Measurements from ENCODE around the gene BCR. TPM values are rescaled to one million over a fixed set of nuclear protein-coding genes. Genes with fewer than 3 reads are reported as not detected.

Gene BCR
- total and polyA plus RNA-seq, 2 experiments from 2014 or later, result 38.8 to 42.2 TPM

DNA sequence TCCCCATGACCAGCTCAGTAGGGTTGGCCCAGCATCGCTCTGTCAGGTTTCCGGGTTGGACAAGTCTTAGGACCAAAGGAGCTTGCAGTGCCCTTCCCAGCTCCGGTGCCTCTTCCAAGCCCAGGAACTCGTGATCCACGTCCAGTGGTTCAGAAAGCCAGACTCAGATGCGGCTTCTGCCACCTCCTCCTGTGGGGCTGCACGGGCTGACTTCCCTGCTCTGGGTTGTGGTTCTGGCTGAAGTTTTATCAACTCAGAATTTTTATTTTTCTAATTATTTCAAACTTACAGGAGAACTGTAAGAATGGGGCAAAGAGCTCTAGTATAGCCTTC lies 85.0 kb downstream of the BCR start:
- Histone ChIP-seq H4K20me1 (ENCODE audit: insufficient read depth, poor library complexity, severe bottlenecking) (no peaks in the 10 kb centered on the region), H3K4me3 (no peak overlapping the region), H2AFZ (no peak overlapping the region), H3K79me2 (no peaks in the 10 kb centered on the region), H3K27me3 (no peaks in the 10 kb centered on the region), H3K27ac (no peak overlapping the region), H3K9me3 (ENCODE audit: low read depth) (no peaks in the 10 kb centered on the region), H3K4me1 (ENCODE audit: insufficient read depth) (no peaks in the 10 kb centered on the region), H3K4me2 (no peak overlapping the region), H3K36me3 (replicated peaks; ENCODE audit: insufficient read depth, low read depth) (no peaks in the 10 kb centered on the region), H3K9me2 (replicated peaks; ENCODE audit: insufficient read depth) (no peaks in the 10 kb centered on the region)
- DNase-seq (ENCODE audit: low spot score), result no peak
- 98% methylated on average over 7 of the region's 7 CpGs for WGBS (ENCODE audit: low lambda C conversion rate, missing lambda C conversion rate)
- TF ChIP-seq CTCF (IDR thresholded peaks at IDR 0.05; ENCODE audit: poor library complexity) (no peak), EZH2 (IDR thresholded peaks at IDR 0.05; ENCODE audit: borderline replicate concordance) (no peak), EZH2phosphoT487 (IDR thresholded peaks at IDR 0.05; ENCODE audit: low read depth, severe bottlenecking, unreplicated experiment) (no peak)

DNA sequence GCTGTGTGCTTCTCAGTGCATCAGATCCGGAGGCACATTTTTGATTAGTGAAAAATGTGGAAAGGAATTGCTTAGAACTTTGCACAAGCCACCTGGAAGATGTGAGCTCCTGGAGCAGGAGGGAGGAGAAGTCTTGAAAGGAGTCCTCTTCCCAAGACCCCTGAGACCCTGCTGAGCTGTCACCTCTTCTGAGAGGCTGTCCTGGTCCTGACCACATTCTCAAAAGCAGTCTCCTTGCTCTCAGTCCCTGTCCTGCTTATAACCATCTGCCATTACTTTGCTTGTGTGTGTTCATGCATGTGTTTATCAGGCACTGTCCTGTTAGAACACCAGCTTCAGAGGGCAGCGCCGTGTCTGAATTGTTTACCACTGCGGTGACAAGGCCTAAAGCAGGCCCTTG lies 86.5 kb downstream of the BCR start:
- no peaks in the 10 kb centered on the region for H3K27me3 ChIP-seq
- TF ChIP-seq EZH2 (IDR thresholded peaks at IDR 0.05; ENCODE audit: borderline replicate concordance), result no peak
- TF ChIP-seq EZH2phosphoT487 (IDR thresholded peaks at IDR 0.05; ENCODE audit: low read depth, severe bottlenecking, unreplicated experiment), result no peak
- no peak for TF ChIP-seq CTCF (IDR thresholded peaks at IDR 0.05; ENCODE audit: poor library complexity)
- H3K4me3 ChIP-seq, result no peak overlapping the region
- no peak overlapping the region for H3K27ac ChIP-seq
- H3K9me3 ChIP-seq (ENCODE audit: low read depth), result no peaks in the 10 kb centered on the region
- H2AFZ ChIP-seq, result no peak overlapping the region
- H3K4me2 ChIP-seq, result no peak overlapping the region
- DNase-seq (ENCODE audit: low spot score), result no peak
- 91% methylated on average over 4 of the region's 4 CpGs for whole genome bisulfite sequencing (ENCODE audit: low lambda C conversion rate, missing lambda C conversion rate)
- H3K4me1 ChIP-seq (ENCODE audit: insufficient read depth), result no peaks in the 10 kb centered on the region
- no peaks in the 10 kb centered on the region for H3K9me2 ChIP-seq (replicated peaks; ENCODE audit: insufficient read depth)
- no peaks in the 10 kb centered on the region for H4K20me1 ChIP-seq (ENCODE audit: insufficient read depth, poor library complexity, severe bottlenecking)
- no peaks in the 10 kb centered on the region for H3K36me3 ChIP-seq (replicated peaks; ENCODE audit: insufficient read depth, low read depth)
- H3K79me2 ChIP-seq, result no peaks in the 10 kb centered on the region

DNA sequence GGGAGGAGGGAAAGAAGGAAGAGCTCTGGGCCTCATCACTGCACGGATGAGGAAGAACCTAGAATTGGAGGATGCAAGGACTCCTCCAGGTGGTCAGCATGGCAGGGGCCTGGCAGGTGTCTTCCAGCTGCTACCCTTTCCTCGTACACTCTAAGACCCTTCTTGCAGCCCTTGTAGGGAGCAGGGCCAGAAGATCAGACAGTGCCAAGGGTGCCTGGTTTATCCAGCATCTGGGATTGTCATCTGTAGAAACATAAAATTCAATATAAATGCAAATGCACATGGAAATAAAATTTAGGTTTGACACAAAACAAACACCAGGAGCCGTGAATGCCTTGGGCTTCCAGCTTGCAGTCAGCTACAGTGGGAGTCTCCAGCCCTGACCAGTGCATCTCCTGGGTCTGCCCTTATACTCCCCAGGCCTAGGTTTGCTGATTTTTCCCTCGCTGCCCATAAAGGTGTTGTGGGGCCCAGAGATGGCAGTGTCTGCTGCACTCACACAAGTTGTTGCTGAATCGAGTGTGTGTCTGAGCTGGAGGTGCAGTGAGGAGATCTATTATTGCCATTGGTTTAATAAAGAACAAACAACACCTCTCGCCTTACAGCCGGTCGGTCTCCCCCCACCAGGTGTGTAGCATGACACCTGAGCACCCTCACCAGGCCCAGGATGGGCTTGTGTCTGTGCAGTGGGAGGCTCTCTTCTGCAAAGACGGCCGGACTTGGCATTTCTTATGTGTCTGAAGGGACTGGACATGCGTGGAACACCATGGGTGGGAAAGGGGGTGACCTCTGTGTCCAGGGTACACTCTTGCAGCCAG lies 87.1 kb downstream of the BCR start:
- Histone ChIP-seq H3K4me3 (no peak overlapping the region), H3K36me3 (replicated peaks; ENCODE audit: insufficient read depth, low read depth) (no peaks in the 10 kb centered on the region), H3K9me3 (ENCODE audit: low read depth) (no peaks in the 10 kb centered on the region), H3K27ac (no peak overlapping the region), H3K9me2 (replicated peaks; ENCODE audit: insufficient read depth) (no peaks in the 10 kb centered on the region), H3K4me1 (ENCODE audit: insufficient read depth) (no peaks in the 10 kb centered on the region), H3K79me2 (no peaks in the 10 kb centered on the region), H4K20me1 (ENCODE audit: insufficient read depth, poor library complexity, severe bottlenecking) (no peaks in the 10 kb centered on the region), H3K4me2 (no peak overlapping the region), H3K27me3 (no peaks in the 10 kb centered on the region), H2AFZ (no peak overlapping the region)
- 85% methylated on average over 11 of the region's 11 CpGs for WGBS (ENCODE audit: low lambda C conversion rate, missing lambda C conversion rate)
- TF ChIP-seq EZH2phosphoT487 (IDR thresholded peaks at IDR 0.05; ENCODE audit: low read depth, severe bottlenecking, unreplicated experiment), result no peak
- TF ChIP-seq CTCF (IDR thresholded peaks at IDR 0.05; ENCODE audit: poor library complexity), result no peak
- no peak for TF ChIP-seq EZH2 (IDR thresholded peaks at IDR 0.05; ENCODE audit: borderline replicate concordance)
- DNase-seq (ENCODE audit: low spot score), result no peak

Measured in hepatocyte (in vitro differentiated cells).